A549 (cell line): ENCODE results near the gene RASA2.

ENCODE experiments used
- BHLHE40 ChIP-seq: IDR thresholded peaks from 2 replicates; pipeline ENCODE4 v1.6.1; 2012; ENCODE audit warnings: low read depth, low read length, inconsistent platforms
- CBX2 ChIP-seq: fragments of 200-600 bp; sonication (generic); IDR thresholded peaks from 2 replicates; pipeline ENCODE4 v1.6.1; 2016; ENCODE audit warnings: low read depth, mild to moderate bottlenecking, borderline replicate concordance
- EP300 ChIP-seq, 2 experiments: fragments of >200 bp; sonication (Bioruptor Twin); formaldehyde crosslinking; IDR thresholded peaks; 2 replicates in 1 of 2; 3 replicates in 1 of 2; pipeline ENCODE4 v1.6.1; 2016 to 2017
- POLR2A ChIP-seq: IDR thresholded peaks from 2 replicates; pipeline ENCODE4 v1.6.1; 2012; ENCODE audit warnings: mild to moderate bottlenecking, low read length
- RAD21 ChIP-seq, 2 experiments: fragments of >200 bp in 1 of 2; sonication (Bioruptor Twin) in 1 of 2; formaldehyde crosslinking in 1 of 2; IDR thresholded peaks in 1 of 2; conservative IDR thresholded peaks in 1 of 2; 2 replicates in 1 of 2; 3 replicates in 1 of 2; pipeline ENCODE4 v1.6.1; 2012 to 2018; ENCODE audit warnings: inconsistent platforms in 1 of 2
- TP53 ChIP-seq: fragments of 250-450 bp; sonication (Bioruptor Pico); IDR thresholded peaks from 2 replicates; pipeline ENCODE4 v1.5.0; 2021; ENCODE audit warnings: mild to moderate bottlenecking, moderate library complexity
- TF ChIP-seq, protein P1 (sequence below): fragments of 150-350 bp; IDR thresholded peaks from 2 replicates; pipeline ENCODE4 v1.6.1; 2014; ENCODE audit warnings: low read depth, mild to moderate bottlenecking, low read length
- TF ChIP-seq, protein P2 (sequence below): fragments of >200 bp; sonication (Bioruptor Twin); formaldehyde crosslinking; IDR thresholded peaks from 3 replicates; pipeline ENCODE4 v1.5.1; 2016

DNA sequence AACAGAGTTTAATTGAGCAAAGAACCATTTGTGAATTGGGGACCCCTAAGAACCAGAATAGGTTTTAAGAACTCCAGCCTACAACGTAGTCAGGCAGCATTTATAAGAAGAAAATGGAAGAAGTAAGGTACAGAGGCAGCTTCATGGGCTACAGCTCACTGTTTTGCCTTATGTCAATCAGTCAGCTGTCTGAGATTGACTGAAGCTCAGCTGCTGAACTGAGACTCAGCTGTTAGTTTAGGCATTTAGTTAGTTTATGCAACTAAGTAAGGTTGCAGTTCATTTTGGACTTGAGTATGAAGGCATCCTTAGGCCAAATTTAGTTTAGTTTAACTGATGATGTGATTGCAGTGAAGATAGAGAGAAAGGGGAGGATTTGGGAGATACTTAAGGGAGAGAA, 34.1 kb upstream of the RASA2 start:
- TF ChIP-seq RAD21 (conservative IDR thresholded peaks at IDR 0.05 in 1 of 2, IDR thresholded peaks at IDR 0.05 in 1 of 2) (no peak), BHLHE40 (no peak), POLR2A (no peak), EP300 (IDR thresholded peaks at IDR 0.05) (no peak), TP53 (CRISPR knock-in tag) (no peak), CBX2 (no peak)
- TF ChIP-seq, protein P1, sequence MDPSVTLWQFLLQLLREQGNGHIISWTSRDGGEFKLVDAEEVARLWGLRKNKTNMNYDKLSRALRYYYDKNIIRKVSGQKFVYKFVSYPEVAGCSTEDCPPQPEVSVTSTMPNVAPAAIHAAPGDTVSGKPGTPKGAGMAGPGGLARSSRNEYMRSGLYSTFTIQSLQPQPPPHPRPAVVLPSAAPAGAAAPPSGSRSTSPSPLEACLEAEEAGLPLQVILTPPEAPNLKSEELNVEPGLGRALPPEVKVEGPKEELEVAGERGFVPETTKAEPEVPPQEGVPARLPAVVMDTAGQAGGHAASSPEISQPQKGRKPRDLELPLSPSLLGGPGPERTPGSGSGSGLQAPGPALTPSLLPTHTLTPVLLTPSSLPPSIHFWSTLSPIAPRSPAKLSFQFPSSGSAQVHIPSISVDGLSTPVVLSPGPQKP: no peak
- TF ChIP-seq, protein P2, sequence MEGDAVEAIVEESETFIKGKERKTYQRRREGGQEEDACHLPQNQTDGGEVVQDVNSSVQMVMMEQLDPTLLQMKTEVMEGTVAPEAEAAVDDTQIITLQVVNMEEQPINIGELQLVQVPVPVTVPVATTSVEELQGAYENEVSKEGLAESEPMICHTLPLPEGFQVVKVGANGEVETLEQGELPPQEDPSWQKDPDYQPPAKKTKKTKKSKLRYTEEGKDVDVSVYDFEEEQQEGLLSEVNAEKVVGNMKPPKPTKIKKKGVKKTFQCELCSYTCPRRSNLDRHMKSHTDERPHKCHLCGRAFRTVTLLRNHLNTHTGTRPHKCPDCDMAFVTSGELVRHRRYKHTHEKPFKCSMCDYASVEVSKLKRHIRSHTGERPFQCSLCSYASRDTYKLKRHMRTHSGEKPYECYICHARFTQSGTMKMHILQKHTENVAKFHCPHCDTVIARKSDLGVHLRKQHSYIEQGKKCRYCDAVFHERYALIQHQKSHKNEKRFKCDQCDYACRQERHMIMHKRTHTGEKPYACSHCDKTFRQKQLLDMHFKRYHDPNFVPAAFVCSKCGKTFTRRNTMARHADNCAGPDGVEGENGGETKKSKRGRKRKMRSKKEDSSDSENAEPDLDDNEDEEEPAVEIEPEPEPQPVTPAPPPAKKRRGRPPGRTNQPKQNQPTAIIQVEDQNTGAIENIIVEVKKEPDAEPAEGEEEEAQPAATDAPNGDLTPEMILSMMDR: no peak
